Eye (tissue), 1 donor: ENCODE data around the gene PSMA6.
"Not testable (repeated sequence)": the region's sequence is repeated elsewhere in the genome, so short reads cannot be mapped to it uniquely, and the experiment has no call there.

Experiments
- DNase-seq: peaks from one replicate; pipeline ENCODE4 v3.0.0-alpha.2; 2015

PSMA6 gene

GRCh38 chr14:35285168-35286002 lies 6.8 kb upstream of the PSMA6 start:
- no peak for DNase-seq

- DNase-seq, result no peak
Observed at GRCh38 chr14:35286003-35286600, 6.1 kb upstream of the PSMA6 start.

DNA sequence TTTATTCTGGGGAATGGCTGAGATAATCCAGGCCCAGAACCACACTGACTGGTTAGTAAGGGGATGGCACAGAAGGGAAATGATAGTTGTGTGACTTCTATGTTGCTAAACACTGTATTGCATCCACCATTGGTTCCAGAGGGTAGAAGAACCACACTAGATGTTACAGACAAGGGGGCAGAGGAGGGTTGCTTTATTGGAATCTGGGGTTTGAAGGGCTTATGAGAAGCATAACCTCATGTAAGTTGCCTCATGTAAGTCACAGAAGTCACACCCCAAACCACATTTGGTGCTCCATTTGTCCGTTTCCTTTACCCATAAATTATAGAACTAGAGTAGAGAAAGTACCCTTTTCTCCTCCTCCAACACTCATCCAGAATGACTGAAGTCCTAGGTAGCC lies 5.5 kb upstream of the PSMA6 start:
- DNase-seq, result no peak

GRCh38 chr14:35287431-35288013 lies 4.7 kb upstream of the PSMA6 start:
- no peak for DNase-seq

GRCh38 chr14:35289623-35290022 lies 2.6 kb upstream of the PSMA6 start:
- DNase-seq, result no peak

- DNase-seq, result no peak
Observed at GRCh38 chr14:35292770-35293561, 784 bp downstream of the PSMA6 start.

GRCh38 chr14:35295845-35296161 lies 3.6 kb downstream of the PSMA6 start:
- no peak for DNase-seq

DNA sequence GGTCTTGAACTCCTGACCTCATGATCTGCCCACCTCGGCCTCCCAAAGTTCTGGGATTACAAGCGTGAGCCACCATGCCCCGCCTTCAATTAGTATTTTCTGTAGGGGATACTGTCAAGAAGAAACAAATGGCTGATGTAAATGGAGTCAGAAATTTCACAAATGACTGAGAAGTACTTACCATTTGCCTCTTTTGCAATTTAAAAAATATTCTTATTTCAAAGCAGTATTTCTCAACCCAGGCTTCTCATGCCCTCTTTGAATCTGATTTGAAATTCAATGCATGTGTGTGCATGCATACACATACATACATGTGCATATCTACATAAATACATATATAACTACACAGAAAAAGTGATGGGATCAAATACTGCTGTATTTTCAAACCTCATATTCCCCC lies 4.4 kb downstream of the PSMA6 start:
- no peak for DNase-seq

DNA sequence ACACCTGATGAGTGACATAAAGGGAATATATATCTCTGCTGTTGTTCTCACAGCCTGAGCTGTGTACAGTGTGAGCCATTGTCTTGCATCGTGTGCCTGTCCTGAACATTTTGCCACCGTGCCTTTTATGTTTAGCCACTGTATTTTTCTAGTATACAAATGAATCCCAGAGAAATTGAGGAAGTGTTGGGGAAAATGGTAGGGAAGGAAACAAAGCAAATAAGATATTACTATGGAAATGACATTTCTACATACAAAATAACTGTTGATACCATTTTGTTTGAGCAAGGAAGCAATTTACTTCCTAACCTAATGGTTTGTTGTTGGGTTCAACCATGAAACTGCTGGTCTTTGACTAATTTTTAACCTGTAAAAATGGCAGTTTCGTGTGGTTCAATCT lies 5.5 kb downstream of the PSMA6 start:
- no peak for DNase-seq

DNA sequence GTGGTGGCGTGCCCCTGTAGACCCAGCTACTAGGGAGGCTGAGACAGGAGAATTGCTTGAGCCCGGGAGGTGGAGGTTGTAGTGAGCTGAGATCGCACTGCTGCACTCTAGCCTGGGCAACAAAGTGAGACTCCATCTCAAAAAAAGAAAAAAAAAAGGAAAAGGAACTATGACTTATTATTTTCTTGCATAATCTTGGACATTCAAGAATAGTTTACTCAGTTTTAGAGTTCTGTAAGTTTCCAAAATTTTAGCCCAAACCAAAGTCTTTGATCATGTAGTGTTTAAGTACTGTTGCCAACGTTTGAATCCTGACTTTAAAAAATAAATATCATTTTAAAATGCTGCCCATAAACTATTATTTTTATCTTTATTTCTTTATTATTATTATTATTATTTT lies 6.2 kb downstream of the PSMA6 start:
- no peak for DNase-seq

DNA sequence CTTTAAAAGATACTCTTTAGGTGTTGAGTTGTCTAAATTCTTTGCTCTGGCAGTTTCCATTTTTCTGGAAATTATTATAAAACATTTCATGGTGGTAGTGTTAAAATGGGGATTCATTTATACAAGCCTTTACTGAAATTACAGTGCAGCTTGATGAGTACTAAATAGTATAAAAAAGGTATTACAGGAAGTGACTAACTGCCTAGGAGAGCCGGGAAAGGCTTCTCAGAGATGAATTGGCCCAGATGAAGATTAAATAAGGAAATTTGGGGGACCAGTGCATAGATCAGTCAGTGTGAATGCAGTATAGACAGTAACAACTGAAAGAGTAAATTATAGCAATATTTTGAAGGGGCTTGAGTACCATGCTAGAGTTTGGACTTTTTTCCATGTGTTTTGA lies 7.5 kb downstream of the PSMA6 start:
- no peak for DNase-seq

GRCh38 chr14:35300228-35300627 lies 8.0 kb downstream of the PSMA6 start:
- DNase-seq, result no peak

- DNase-seq, result not testable (repeated sequence)
Observed at GRCh38 chr14:35301334-35301733, 9.2 kb downstream of the PSMA6 start.

DNA sequence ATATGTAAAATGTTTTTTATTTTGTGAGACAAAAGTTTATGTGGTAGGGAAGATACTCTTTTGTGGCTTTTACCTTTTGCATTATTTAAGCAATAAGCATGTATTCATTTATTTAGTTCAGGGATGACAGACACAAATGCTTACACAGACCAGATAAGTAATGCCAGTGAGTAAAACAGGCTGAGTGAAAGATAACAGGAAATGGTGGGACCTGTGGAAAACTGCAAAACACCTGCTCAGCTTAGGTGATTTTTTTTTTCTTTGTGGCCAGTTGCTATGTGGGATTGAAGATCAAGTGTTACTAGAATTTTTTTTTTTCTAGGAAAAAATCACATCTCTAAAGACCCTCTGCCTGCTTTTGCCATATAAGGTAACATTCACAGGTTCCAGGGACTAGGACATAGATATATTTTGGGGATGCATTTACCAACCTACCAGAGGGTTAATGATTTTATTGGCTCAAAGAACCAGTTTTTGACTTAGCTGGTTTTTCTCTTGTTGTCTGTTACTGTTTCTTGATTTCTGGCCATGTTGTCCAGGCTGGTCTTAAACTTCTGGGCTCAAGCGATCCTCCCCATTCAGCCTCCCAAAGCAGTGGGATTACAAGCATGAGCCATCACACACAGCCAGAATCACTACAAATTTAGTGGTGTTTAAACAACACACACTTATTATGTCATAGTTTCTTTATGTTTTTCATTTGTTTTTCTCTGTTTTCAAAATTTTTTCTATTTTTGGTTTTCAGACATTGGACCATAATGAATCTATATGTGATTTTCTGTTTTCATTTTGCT lies 9.8 kb downstream of the PSMA6 start:
- DNase-seq, result no peak

- no peak for DNase-seq
Observed at GRCh38 chr14:35303149-35303935, 11.2 kb downstream of the PSMA6 start.

DNA sequence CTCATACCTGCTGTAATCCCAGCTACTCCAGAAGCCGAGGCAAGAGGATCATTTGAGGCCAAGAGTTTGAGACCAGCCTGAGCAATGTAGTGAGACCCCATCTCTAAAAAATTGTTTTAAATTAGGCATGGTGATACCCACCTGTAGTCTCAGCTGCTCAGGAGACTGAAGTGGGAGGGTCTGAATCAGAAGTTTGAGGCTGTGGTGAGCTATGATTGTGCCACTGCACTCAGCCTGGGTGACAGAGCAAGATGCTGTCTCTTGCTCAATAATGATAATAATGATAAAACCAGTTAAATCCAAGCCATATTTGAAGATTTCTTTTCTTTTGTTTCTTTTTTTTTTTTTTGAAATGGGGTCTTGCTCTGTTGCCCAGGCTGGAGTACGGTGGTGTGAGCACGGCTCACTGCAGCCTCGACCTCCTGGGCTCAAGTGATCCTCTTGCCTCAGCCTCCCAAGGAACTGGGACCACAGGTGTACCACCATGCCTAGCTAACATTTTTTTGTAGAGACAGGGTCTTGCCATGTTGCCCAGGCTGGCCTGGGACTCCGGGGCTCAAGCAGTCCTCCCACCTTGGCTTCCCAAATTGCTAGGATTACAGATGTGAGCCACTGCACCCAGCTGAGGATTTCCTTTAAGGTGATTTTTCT lies 12.8 kb downstream of the PSMA6 start:
- no peak for DNase-seq

DNA sequence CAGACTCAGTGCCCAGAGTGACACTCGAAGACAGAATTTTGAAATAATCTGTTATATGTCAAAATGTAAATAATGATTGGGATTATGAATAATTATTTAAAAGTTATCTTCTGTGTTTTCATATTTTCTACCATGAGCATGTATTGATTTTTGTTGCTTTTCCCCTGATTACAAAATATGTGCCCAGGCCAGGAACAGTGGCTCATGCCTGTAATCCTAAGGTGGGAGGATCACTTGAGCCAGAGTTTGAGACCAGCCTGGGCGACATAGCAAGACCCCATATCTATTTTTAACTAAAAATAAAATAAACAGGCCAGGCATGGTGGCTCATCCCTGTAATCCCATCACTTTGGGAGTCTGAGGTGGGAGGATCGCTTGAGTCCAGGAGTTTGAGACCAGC lies 13.5 kb downstream of the PSMA6 start:
- DNase-seq, result no peak

- DNase-seq, result no peak
Observed at GRCh38 chr14:35306114-35306513, 13.9 kb downstream of the PSMA6 start.

- DNase-seq, result no peak
Observed at GRCh38 chr14:35317820-35318219, 25.6 kb downstream of the PSMA6 start.

GRCh38 chr14:35319509-35319908 lies 27.3 kb downstream of the PSMA6 start:
- DNase-seq, result no peak

GRCh38 chr14:35320472-35320871 lies 28.3 kb downstream of the PSMA6 start:
- no peak for DNase-seq
